A673 (cell line): ENCODE measurements around the gene BMP4.

ENCODE experiments used
- CTCF ChIP-seq: fragments of 300-800, 200-600 bp; sonication (generic); conservative IDR thresholded peaks from 2 replicates; pipeline ENCODE4 v1.5.1; 2017; ENCODE audit warnings: low read depth, mild to moderate bottlenecking, antibody characterized with exemption, low read length, moderate library complexity, mixed read lengths
- EZH2 ChIP-seq: fragments of 200-600 bp; sonication (generic); IDR thresholded peaks from 2 replicates; pipeline ENCODE4 v1.6.1; 2017; ENCODE audit warnings: borderline replicate concordance, low read depth, mild to moderate bottlenecking, mixed read lengths, antibody characterized with exemption, low read length; ENCODE audit not compliant: poor library complexity, severe bottlenecking

DNA sequence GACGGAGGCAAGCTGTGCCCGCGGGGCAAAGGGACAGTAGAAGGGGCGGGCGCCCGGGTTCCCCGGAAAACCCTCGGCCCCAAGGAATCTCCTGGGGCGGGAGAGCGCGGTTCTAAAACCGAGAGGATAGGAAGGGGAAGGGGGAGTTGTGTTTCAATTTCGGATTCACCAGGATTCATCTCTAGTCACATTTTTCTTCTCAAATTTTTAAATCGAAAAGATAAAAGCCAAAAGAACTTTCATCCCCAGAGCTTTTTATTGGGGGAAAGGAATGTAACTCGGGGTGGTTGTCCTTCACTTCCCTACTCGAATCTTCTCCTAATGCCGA lies 1.4 kb downstream of the BMP4 start:
- no peak for TF ChIP-seq CTCF
- TF ChIP-seq EZH2 = no peak
